ENCODE data around the gene RNF181. TPM values are rescaled to one million over a fixed set of nuclear protein-coding genes. Genes with fewer than 3 reads are reported as not detected.

RNF181 gene
- total RNA-seq, 1 experiment from 2014 or later = 156 TPM

DNA sequence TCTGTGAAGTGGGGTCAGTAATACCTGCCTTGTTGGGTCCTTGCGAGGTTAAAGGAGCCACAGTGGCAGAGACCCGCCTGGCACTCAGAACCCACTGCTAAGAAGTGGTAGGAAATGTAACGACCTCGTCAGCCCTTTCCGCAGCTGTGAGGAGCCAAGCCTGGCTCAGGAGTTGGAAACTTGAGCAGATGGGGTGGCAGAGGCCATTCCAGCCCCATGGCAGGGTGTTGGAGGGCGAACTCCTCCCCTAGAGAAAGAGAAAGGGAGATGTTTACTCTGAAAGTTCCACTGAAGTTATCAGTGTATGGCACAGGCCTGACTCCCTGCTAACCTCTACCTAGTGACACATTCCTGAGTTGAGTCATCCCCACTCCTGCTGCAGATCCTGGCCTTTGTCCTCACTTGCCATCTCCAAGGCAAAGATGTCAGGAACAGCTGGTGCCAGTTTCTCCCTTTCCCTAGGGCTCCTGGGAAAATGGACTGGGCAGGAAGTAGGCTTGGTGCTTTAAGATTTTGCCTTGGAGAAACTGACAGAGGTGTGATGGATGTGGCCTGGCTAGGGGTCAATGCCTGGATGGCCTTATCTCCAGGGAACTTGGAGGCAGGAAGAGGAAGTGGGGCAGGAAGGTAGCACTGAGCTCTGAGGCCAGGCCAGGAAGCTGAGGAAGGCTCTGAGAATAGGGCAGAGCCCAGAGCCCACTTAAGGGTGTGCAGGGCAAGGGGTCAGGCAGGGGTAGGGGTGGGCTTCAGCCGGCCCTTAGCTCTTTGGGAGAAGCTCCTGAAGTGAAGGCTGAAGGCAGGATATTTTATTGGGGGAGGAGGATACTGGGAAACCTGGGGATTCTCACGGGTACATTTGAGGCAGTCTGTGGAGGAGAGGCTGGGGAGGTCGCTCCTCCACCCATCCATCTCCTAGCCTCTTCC, 10.4 kb upstream of the RNF181 start:
- peak overlapping the region; percentile 27 to 53 for H3K4me3 ChIP-seq (ENCODE audit: low read depth in 2 of 2, low read length in 2 of 2)
- no peaks in the 10 kb centered on the region for H3K27me3 ChIP-seq (ENCODE audit: control insufficient read depth, insufficient read depth, low read length)
- H3K4me1 ChIP-seq (ENCODE audit: control insufficient read depth, insufficient read depth, low read length) = peaks cover 22% of the 10 kb centered on the region
- ATAC-seq (peak; percentile 85), DNase-seq (ENCODE audit: low read depth, low spot score) (peak; percentile 63)
- H3K9me3 ChIP-seq (ENCODE audit: control insufficient read depth, insufficient read depth, low read depth, low read length) = no peaks in the 10 kb centered on the region
- no peaks in the 10 kb centered on the region for H3K36me3 ChIP-seq (ENCODE audit: control insufficient read depth, insufficient read depth, low read length)
- intact Hi-C loops (cut with micrococcal nuclease; ENCODE audit: unreplicated experiment) = no loop called here
- ChIA-PET CTCF (no interaction called here), POLR2A (interaction anchor here (0.5 kb wide), 1 partner anchor 418 kb away, joined by 3 read pairs; no protein-coding TSS in a partner anchor)
- no TSS peak for BruUV-seq (replicated peaks)
- TF ChIP-seq SIN3A (IDR thresholded peaks at IDR 0.05; ENCODE audit: borderline replicate concordance, insufficient read depth, low read depth, low read length) = no peak
- no peak for TF ChIP-seq CTCF (IDR thresholded peaks at IDR 0.05)
- no peak for TF ChIP-seq POLR2AphosphoS5 (IDR thresholded peaks at IDR 0.05; ENCODE audit: low read depth, low read length)
- H3K27ac ChIP-seq (ENCODE audit: low read length) = peak overlapping the region; percentile 87
- in situ Hi-C loops (cut with HindIII; ENCODE audit: low pct_unique_long_range_greater_than_20kb, low sequenced_read_pairs) = no loop called here

DNA sequence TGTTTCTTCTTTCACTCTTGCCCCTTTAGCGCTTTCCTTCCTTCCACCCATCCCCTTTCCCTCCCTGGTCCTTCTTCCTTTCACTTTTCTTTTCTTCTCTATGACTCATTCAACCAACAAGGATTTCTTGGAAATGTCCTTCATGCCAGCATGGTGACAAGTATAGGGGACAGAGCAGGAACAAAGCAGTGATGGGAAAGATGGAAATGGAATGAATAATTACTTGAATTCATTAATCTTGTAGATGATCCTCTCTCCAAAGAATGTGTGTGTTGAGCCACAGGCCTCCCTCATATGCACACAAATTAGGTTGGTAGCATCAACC, 9.8 kb upstream of the RNF181 start:
- ATAC-seq (peak; percentile 18; the same call in 1 of the 2 replicates), DNase-seq (ENCODE audit: low read depth, low spot score) (no peak)
- POLR2A ChIA-PET = no interaction called here
- Histone ChIP-seq H3K4me3 (ENCODE audit: low read depth in 2 of 2, low read length in 2 of 2) (peak overlapping the region in 1 of 2 experiments; percentile 10; a peak in 1 of 4 replicates), H3K9me3 (ENCODE audit: control insufficient read depth, insufficient read depth, low read depth, low read length) (no peaks in the 10 kb centered on the region), H3K36me3 (ENCODE audit: control insufficient read depth, insufficient read depth, low read length) (no peaks in the 10 kb centered on the region), H3K4me1 (ENCODE audit: control insufficient read depth, insufficient read depth, low read length) (peaks cover 22% of the 10 kb centered on the region), H3K27ac (ENCODE audit: low read length) (peak overlapping the region; percentile 87), H3K27me3 (ENCODE audit: control insufficient read depth, insufficient read depth, low read length) (no peaks in the 10 kb centered on the region)
- no TSS peak for BruUV-seq (replicated peaks)
- in situ Hi-C loops (cut with HindIII; ENCODE audit: low pct_unique_long_range_greater_than_20kb, low sequenced_read_pairs) = no loop called here
- intact Hi-C loops (cut with micrococcal nuclease; ENCODE audit: unreplicated experiment) = no loop called here
- no peak for TF ChIP-seq SIN3A (IDR thresholded peaks at IDR 0.05; ENCODE audit: borderline replicate concordance, insufficient read depth, low read depth, low read length)
- TF ChIP-seq POLR2AphosphoS5 (IDR thresholded peaks at IDR 0.05; ENCODE audit: low read depth, low read length) = no peak
- TF ChIP-seq TCF7L2 (IDR thresholded peaks at IDR 0.05; ENCODE audit: low read depth, low read length) = no peak
- TF ChIP-seq CTCF (IDR thresholded peaks at IDR 0.05) = no peak
- TF ChIP-seq, protein P1, sequence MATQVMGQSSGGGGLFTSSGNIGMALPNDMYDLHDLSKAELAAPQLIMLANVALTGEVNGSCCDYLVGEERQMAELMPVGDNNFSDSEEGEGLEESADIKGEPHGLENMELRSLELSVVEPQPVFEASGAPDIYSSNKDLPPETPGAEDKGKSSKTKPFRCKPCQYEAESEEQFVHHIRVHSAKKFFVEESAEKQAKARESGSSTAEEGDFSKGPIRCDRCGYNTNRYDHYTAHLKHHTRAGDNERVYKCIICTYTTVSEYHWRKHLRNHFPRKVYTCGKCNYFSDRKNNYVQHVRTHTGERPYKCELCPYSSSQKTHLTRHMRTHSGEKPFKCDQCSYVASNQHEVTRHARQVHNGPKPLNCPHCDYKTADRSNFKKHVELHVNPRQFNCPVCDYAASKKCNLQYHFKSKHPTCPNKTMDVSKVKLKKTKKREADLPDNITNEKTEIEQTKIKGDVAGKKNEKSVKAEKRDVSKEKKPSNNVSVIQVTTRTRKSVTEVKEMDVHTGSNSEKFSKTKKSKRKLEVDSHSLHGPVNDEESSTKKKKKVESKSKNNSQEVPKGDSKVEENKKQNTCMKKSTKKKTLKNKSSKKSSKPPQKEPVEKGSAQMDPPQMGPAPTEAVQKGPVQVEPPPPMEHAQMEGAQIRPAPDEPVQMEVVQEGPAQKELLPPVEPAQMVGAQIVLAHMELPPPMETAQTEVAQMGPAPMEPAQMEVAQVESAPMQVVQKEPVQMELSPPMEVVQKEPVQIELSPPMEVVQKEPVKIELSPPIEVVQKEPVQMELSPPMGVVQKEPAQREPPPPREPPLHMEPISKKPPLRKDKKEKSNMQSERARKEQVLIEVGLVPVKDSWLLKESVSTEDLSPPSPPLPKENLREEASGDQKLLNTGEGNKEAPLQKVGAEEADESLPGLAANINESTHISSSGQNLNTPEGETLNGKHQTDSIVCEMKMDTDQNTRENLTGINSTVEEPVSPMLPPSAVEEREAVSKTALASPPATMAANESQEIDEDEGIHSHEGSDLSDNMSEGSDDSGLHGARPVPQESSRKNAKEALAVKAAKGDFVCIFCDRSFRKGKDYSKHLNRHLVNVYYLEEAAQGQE (IDR thresholded peaks at IDR 0.05; ENCODE audit: insufficient read depth in 1 of 2, low read depth in 2 of 2, low read length in 1 of 2) = no peak
- CTCF ChIA-PET = no interaction called here

Measured in Panc1 (cell line).